NCI-H446 (cell line): ENCODE results near the gene HSD17B13.

ENCODE experiments used
- DNase-seq, 2 experiments: peaks; one replicate each; lab custom pipeline; 2025; lab: John Stamatoyannopoulos, UW

The HSD17B13 gene

GRCh38 chr4:87266986-87267385, 55.7 kb downstream of the HSD17B13 start:
- no peak for DNase-seq

DNA sequence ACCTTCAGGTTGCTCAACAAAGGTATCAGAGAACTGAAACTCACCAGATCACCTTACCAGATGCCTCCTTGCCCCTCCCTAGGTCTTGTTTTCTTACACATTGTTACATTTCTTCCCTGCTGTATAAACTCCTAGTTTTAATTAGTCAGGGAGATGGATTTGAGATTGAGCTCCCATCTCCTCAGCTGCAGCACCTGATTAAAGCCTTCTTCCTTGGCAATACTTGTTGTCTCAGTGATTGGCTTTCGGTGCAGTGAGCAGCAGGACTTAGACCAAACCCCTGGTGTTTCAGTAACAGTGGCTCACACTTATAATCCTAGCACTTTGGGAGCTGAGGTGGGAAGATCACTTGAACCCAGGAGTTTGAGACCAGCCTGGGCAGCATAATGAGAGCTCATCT, 59.8 kb downstream of the HSD17B13 start:
- no peak for DNase-seq

DNA sequence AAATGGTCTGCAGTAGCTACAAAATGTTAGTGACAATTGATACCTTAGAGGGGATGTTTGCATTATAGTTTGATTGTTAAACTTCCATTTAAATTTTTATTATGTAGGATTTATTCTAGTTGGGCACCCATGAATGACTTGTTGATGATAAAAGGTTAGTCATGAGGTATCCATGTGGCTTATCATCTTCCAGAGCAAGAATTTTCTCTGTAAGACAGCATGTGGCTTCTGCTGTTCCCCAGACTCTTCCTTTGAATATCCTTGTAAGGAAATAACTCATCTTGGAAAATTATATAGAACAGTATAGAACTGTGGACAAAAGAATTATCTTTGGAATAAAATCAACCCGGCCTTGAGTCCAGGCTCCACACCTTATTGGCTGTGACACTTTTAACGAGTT, 62.2 kb downstream of the HSD17B13 start:
- DNase-seq: no peak

DNA sequence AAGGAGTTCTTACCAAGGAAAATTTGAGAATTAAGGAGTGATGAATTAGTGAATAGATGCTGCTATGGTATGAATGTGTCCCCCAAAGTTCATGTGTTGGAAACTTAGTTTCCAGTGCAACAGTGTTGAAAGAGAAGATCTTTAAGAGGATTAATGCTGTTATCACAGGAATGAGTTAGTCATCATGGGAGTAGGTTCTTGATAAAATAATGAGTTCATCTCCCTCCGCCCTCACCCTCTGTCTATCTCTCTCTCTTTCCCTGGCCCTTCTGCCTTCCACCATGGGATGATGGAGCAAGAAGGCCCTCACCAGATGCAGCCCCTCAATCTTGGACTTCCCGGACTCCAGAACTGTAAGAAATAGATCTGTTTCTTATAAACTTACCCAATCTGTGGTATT, 64.0 kb downstream of the HSD17B13 start:
- DNase-seq: no peak

GRCh38 chr4:87257523-87257922, 65.2 kb downstream of the HSD17B13 start:
- DNase-seq: peak in 1 of 2 experiments; percentile 62

GRCh38 chr4:87255755-87256154, 66.9 kb downstream of the HSD17B13 start:
- no peak for DNase-seq
